ENCODE measurements around the gene COL5A1.

The COL5A1 gene

DNA sequence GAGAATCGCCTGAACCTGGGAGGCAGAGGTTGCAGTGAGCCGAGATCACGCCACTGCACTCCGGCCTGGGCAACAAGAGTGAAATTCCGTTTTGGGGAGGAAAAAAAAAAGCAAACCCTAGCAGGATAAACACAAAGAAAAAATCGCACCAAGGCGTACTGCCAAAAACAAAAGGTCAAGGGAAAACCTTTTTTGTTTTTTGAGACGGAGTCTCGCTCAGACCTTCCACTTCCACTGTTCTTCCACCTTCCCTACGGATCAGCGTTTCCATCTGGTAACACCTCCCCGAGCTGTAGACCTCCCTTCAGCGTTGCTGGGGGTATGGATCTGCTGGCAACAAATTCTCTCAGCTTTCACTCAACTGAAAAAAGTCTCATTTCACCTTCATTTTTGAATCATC is 218.9 kb downstream of the COL5A1 start:
- peaks cover 2% of the 10 kb centered on the region for H3K9me3 ChIP-seq (ENCODE audit: severe bottlenecking)
- ATAC-seq (ENCODE audit: low read depth), result no peak
- no peak overlapping the region for H3K27ac ChIP-seq (ENCODE audit: poor library complexity, severe bottlenecking)
- no peak for TF ChIP-seq CTCF (IDR thresholded peaks at IDR 0.05; ENCODE audit: poor library complexity, severe bottlenecking)
- DNase-seq (ENCODE audit: low spot score), result no peak
- no peaks in the 10 kb centered on the region for H3K36me3 ChIP-seq (ENCODE audit: low read depth)
- H3K4me3 ChIP-seq (ENCODE audit: severe bottlenecking), result no peak overlapping the region
- peaks cover 4% of the 10 kb centered on the region for H3K27me3 ChIP-seq (ENCODE audit: insufficient read depth, poor library complexity, severe bottlenecking)
- H3K4me1 ChIP-seq (ENCODE audit: insufficient read depth, poor library complexity, severe bottlenecking), result peaks cover 7% of the 10 kb centered on the region

DNA sequence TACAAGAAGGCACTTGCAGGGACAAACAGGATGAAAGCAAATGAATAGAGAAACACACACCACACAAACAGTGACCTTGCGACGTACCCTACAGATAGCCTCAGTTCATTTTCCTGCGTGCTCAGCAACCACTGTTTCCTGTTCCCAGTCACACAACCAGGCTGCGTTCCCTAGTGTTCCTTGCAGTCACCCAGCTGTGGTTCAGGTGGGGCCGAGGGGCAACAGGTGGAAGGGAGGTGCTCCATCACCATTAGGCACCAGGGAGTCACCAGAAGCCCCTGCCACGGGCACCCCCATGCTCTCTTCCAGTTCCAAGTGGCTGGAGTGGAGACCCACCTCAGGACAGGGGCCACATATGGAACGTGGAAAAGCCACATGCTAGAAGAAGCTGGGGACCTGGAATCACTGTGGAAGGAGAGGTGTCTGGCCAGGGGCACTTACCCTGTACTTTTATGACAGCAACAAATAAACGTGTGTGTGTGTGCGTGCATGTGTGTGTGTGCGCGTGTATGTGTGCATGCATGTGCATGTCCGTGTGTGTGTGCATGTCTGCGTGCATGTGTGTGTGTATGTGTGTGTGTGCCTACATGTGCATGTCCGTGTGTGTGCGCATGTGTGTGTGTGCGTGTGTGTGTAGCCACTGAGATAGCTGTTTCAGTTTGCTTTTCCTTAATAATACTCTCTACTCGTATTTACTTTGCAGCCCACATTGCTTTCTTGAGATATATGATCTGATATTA is 220.2 kb downstream of the COL5A1 start:
- no peaks in the 10 kb centered on the region for H3K27me3 ChIP-seq (ENCODE audit: insufficient read depth, poor library complexity, severe bottlenecking)
- peaks cover 2% of the 10 kb centered on the region for H3K9me3 ChIP-seq (ENCODE audit: severe bottlenecking)
- no peak for TF ChIP-seq CTCF (IDR thresholded peaks at IDR 0.05; ENCODE audit: poor library complexity, severe bottlenecking)
- no peak overlapping the region for H3K27ac ChIP-seq (ENCODE audit: poor library complexity, severe bottlenecking)
- ATAC-seq (ENCODE audit: low read depth) (no peak), DNase-seq (ENCODE audit: low spot score) (no peak)
- no peaks in the 10 kb centered on the region for H3K36me3 ChIP-seq (ENCODE audit: low read depth)
- no peak overlapping the region for H3K4me3 ChIP-seq (ENCODE audit: severe bottlenecking)
- peaks cover 7% of the 10 kb centered on the region for H3K4me1 ChIP-seq (ENCODE audit: insufficient read depth, poor library complexity, severe bottlenecking)

- Histone ChIP-seq H3K4me1 (ENCODE audit: insufficient read depth, poor library complexity, severe bottlenecking) (peaks cover 7% of the 10 kb centered on the region), H3K27me3 (ENCODE audit: insufficient read depth, poor library complexity, severe bottlenecking) (no peaks in the 10 kb centered on the region), H3K27ac (ENCODE audit: poor library complexity, severe bottlenecking) (no peak overlapping the region), H3K36me3 (ENCODE audit: low read depth) (no peaks in the 10 kb centered on the region), H3K9me3 (ENCODE audit: severe bottlenecking) (peaks cover 2% of the 10 kb centered on the region), H3K4me3 (ENCODE audit: severe bottlenecking) (no peak overlapping the region)
- no peak for ATAC-seq (ENCODE audit: low read depth)
- DNase-seq (ENCODE audit: low spot score), result no peak
- no peak for TF ChIP-seq CTCF (IDR thresholded peaks at IDR 0.05; ENCODE audit: poor library complexity, severe bottlenecking)
These were observed 221.8 kb downstream of the COL5A1 start for GRCh38 chr9:134863306-134863902.

- Histone ChIP-seq H3K36me3 (ENCODE audit: low read depth) (no peaks in the 10 kb centered on the region), H3K9me3 (ENCODE audit: severe bottlenecking) (peaks cover 1% of the 10 kb centered on the region), H3K27me3 (ENCODE audit: insufficient read depth, poor library complexity, severe bottlenecking) (no peaks in the 10 kb centered on the region), H3K4me1 (ENCODE audit: insufficient read depth, poor library complexity, severe bottlenecking) (peaks cover under 1% of the 10 kb centered on the region), H3K4me3 (ENCODE audit: severe bottlenecking) (no peak overlapping the region), H3K27ac (ENCODE audit: poor library complexity, severe bottlenecking) (no peak overlapping the region)
- TF ChIP-seq CTCF (IDR thresholded peaks at IDR 0.05; ENCODE audit: poor library complexity, severe bottlenecking), result no peak
- DNase-seq (ENCODE audit: low spot score) (peak; percentile 52), ATAC-seq (ENCODE audit: low read depth) (no peak)
These were observed 222.6 kb downstream of the COL5A1 start for GRCh38 chr9:134863941-134864820.

Data from RWPE2 (cell line).